Umbilical cord (tissue), 2 donors: Measurements from ENCODE around the gene ERO1B. TPM values are rescaled to one million over a fixed set of nuclear protein-coding genes. Genes with fewer than 3 reads are reported as not detected.

Experiments
- DNase-seq: peaks from one replicate; pipeline ENCODE4 v3.0.0-alpha.2; 2015; ENCODE audit warnings: low spot score
- total RNA-seq: library from RNA; depleted of rRNA; stranded (reverse); fragments of >200 nt; gene quantifications from one replicate; pipeline ENCODE4 v1.2.3, GENCODE V29; 2014; ENCODE audit warnings: low replicate concordance; ENCODE audit not compliant: insufficient read depth

The ERO1B gene
- total RNA-seq, 1 donor from 2014 or later = 7.0 TPM

GRCh38 chr1:236253918-236254637, 27.7 kb downstream of the ERO1B start:
- no peak for DNase-seq

GRCh38 chr1:236253119-236253518, 28.6 kb downstream of the ERO1B start:
- no peak for DNase-seq

- no peak for DNase-seq
These were observed 30.2 kb downstream of the ERO1B start for GRCh38 chr1:236251587-236251986.

- DNase-seq = peak; percentile 55
These were observed 34.5 kb downstream of the ERO1B start for GRCh38 chr1:236247286-236247685.

- DNase-seq = no peak
These were observed 39.2 kb downstream of the ERO1B start for GRCh38 chr1:236242568-236242967.

DNA sequence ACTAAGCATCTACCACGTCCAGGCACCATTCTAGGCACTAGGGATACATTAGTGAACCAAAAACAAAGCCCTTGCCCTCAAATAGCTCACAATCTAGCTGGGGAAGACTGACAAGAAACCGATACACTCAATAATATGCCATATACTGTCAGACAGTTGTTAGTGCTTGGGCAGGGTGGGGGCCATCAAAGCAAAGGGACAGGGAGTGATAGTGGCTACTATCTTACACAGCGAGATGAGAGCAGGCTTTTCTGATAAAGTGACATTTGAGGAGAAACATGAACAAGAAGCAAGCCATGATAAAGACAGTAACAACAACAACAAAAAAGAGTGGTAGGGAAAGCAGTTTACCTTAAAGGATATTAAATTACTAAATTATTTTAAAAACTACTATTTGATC, 41.1 kb downstream of the ERO1B start:
- DNase-seq = no peak

DNA sequence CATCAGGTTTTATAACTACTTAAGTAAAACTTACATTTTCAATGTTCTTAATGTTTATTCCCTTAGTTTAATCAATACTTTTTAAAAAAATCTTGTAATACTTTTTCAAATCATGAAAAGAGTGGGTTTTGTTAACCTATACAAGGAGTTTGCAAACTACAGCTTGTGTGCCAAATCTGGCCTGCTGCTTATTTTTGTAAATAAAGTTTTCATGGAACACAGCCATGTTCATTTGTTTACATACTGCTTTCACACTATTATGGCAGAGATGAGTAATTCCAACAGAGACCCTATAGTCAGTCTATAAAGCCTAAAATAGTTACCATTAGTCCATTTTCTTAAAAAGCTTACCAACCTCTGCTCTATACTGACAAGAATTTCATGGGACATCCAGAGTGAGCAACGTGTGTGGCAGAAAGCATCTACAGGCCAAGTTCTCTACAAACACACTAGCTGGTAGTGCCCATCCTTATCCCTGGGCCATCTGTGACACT, 42.6 kb downstream of the ERO1B start:
- DNase-seq = no peak

DNA sequence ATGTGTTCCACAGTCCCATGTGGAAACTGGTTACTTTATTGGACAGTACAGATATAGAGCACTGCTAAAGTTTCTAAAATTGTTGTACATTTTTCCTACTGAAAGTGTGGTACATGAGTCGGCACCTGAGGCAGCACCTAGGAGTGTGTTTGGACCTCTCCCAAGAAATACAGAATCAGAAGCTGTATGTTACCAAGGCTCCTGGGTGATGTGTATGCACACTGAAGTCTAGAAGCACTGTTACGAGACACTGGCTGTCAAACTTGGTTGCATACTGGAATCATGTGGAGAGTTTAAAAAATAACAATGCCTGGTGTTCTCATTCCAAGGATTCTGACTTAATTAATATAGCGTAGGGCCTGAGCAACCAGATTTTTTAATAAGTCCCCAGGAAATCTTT, 46.6 kb downstream of the ERO1B start:
- DNase-seq = no peak

DNA sequence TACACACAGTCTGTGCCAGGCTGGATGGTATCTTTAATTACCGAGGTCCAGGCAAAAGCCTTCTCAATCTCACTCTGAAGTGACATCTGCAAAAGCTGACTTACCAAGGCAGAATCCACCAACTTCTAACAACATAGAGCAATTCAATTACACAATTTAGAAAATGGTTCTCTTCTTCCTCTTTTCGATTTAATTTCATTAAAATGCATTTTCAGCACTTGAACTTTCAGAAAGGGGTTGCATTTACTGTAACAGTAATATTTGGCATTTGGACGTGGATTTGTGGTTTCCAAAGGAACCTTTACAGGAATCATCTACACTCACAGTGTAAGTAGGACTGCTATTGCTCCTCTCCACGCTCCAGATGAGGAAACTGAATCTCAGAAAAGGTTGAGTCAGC, 53.3 kb downstream of the ERO1B start:
- DNase-seq = no peak

DNA sequence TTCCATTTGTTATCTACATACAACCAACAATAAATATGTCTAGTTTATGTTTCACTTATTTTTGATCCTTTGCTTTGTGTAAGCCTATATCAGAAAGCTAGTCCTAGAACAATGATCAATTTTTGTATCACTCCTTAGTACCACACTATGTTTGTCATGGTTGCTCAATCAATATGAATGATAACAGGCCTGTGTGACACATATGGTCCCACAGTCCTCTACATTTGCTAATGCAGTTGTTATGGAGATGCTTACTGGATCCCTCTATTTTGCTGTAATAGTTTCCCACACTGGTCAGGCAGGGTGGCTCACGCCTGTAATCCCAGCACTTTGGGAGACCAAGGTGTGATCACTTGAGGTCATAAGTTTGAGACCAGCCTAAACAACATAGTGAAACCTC, 59.1 kb downstream of the ERO1B start:
- DNase-seq = no peak

GRCh38 chr1:236220473-236220872, 61.3 kb downstream of the ERO1B start:
- DNase-seq = no peak

DNA sequence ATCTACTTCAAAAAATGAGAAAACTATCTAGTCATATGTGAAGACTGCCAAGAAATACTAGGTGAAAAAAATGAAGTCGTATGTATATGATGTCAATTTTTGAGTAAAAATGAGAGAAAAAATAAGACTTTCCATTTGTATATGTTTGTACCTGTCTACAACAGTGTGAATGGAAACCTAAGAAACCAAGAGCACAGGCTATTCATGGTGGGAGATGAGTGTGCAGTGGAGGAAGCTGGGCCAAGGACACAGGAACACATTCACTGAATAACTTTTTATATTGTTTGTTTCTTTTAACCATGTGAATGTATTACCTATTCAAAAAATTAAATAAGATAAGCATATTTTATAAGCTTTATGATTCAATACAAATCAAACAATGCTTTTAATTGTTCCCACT, 67.0 kb downstream of the ERO1B start:
- no peak for DNase-seq

DNA sequence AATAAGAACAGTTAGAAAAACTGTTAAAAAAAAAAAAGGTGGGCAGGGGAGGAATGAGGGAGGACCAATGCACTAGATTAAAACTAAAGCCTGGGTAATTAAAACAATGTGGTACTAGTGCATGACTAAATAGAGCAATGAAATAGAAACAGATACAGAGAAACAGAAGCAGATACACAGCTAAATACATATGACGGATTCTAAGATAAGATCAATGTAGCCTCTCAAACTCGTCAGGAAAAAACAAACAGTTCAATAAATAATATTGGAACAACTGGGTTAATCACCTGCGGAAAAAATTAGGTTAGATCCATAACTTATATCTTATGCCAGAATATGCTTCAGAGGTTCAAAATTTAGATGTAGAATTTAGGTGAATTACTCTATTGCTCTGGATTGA, 68.2 kb downstream of the ERO1B start:
- DNase-seq = no peak

DNA sequence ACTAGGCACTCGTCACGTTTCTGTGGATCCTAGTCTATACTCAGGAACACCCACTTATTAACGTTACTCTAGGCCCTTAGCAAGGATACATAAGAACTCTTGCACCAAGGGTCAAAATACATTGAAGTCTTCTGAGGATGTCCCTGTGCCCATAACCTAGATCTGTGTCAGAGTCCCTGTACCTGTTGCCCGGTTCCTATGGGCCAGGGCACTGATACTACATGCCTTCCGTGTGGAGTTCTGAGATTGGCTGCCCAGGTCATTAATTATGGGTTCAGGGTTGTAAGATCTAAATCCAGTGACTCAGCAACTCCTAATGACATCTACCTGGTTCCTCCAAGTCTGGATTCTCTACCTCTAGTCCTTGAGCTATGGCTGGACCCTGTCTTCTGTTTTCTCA, 69.9 kb downstream of the ERO1B start:
- no peak for DNase-seq

DNA sequence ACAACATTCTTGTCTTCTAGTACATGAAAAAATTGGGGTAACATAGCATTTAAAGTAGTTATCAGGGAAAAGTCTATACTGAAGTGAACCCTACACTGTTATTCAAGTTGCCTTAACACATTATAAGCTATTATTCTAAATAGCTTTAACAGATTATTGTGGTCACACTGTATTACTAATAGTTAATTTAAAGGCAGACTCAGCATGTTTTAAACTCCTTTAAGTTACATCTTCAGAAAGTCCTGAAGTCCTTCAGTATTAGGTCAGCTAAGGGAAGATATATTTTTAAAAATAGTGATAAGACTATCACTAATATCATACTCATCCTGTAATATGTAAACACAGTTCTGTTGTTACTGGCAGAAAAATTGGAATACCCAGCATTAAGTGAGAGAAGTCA, 72.0 kb downstream of the ERO1B start:
- no peak for DNase-seq

DNA sequence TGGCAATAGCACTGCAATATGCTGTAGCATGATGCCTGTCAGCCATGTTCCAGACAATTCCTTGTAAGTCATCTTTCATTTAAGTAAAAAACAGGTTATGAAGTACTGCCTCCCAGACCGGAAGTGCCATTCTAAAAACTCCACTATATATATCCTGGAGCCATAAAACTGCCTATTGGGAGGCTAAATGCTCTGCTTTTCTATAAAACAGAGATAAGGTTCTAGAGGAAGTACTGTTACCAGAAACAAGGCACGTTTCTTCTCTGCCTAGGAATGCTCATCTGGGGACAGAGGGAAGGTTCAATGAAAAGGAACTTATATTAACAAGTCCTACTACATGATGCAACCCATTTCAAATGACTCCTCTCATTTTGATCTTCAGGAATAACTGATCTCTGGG, 72.6 kb downstream of the ERO1B start:
- DNase-seq = peak; percentile 7

GRCh38 chr1:236207569-236207968, 74.2 kb downstream of the ERO1B start:
- DNase-seq = no peak

DNA sequence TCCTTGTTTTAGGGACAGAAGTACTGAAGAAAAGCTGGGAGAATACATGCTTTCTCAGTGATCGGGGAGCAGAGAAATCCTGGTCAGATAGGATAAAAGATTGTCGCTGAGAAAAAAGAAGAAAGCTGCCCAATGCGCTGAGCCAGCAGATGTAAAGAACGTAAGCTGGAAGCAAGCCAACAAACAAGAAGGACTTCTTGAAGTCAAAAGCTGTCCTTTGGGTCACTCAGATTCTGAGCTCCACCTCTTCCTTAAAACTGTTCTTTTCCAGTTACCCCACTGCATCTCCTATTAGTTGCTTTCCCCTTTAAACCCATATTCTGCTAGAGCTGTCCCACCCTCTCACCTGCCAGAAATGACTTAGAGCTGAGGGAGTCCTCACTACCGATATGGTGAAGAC, 74.6 kb downstream of the ERO1B start:
- peak; percentile 22 for DNase-seq

DNA sequence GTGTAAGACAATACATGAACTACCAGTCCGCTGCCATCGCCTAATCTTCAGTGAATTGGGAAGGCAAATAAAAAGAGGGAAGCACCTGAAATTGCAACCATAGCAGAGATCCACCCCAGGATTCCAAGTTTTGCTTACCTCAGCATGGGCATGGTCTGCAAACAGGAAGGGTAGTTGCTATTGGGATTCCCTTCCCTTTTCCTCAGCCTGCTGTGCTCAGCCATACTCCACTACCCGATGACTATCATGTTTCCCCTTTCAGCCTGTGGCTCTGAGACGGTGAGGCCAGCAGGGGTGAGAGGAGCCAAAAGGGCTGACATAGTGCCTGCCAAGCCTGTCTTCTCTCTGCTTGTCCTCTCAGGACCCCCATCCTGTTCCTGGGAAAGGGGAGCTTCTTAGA, 75.2 kb downstream of the ERO1B start:
- peak; percentile 43 for DNase-seq

DNA sequence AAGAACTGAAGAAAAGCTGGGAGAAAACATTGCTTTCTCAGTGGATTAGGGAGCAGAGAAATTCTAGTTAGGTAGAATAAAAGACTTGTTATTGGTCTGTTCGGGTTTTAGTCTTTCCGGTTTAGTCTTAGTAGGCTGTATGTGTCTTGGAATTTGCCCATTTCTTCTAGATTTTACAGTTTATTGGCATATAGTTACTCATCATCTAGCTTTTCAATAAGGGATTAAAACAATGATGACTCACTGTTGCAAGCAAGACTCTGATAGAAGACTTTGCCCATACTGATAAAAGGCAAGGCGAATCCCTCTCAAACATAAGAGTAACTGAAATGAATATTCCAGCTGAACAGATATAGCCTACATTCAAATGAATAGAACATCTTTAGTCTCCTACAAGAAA, 77.1 kb downstream of the ERO1B start:
- no peak for DNase-seq

DNA sequence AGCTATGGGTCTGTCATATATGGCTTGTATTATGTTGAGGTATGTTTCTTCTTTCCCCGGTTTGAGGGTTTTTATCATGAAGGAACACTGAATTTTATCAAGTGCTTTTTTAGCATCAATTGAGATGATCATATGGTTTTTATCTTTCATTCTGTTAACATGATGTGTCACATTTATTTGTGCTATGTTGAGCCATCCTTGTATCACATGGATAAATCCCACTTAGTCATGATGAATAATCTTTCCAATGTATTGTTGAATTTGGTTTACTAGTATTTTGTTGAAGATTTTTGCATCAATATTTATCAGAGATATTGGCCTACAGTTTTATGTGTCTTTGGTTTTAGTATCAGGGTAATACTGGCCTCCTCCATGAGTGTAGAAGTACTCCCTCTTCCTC, 77.7 kb downstream of the ERO1B start:
- no peak for DNase-seq

DNA sequence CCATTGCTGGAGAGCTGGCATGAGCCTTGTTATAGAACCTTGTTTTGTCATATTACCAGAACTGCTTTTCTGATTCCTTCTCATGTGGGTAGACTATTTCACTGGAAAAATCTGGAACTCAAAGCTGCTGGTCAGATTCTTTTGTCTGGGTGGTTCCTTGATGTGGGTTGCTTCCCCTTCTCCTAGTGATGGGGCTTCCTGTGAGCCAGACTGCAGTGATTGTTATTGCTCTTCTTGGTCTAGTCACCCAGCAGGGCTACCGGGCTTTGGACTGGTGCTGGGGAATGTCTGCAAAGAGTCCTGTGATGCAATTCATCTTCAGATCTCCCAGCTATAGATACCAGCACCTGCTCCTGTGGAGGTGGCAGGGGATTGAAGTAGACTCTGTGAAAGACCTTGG, 80.0 kb downstream of the ERO1B start:
- DNase-seq = no peak

DNA sequence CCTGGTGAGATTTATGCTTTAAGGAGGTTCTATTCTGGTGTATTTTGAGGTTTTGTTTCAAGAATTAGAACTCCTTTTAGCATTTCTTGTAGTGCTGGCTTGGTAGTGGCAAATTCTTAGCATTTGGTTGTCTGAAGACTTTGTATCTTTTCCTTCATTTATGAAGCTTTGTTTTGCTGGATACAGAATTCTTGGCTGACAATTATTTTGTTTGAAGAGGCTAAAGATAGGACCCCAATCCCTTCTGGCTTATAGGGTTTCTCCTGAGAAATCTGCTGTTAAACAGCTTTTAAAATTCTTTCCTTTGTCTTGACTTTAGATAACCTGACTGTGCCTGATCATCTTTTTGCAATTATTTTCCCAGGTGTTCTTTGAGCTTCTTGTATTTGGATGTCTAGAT, 80.8 kb downstream of the ERO1B start:
- no peak for DNase-seq

DNA sequence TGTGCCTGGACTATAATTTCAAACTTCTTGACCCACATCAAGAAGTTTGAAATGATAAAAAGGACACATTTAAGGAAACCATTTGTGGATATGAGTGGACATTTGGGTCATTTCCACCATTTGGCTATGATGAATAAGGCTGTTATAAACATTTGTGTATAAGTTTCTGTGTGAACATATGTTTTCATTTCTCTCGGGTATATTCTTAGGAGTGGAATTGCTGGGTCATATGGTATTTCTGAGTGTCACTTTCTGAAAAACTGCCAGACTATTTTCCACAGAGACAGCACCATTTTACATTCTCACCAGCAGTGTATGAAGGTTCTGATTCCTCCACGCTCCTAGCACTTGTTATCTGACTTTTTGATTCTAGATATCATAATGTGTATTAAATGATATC, 88.6 kb downstream of the ERO1B start:
- no peak for DNase-seq
